ENCODE data around the gene NEBL. TPM values are rescaled to one million over a fixed set of nuclear protein-coding genes. Genes with fewer than 3 reads are reported as not detected.

Gene NEBL
- total RNA-seq, 1 donor from 2014 or later: 18.7 TPM

DNA sequence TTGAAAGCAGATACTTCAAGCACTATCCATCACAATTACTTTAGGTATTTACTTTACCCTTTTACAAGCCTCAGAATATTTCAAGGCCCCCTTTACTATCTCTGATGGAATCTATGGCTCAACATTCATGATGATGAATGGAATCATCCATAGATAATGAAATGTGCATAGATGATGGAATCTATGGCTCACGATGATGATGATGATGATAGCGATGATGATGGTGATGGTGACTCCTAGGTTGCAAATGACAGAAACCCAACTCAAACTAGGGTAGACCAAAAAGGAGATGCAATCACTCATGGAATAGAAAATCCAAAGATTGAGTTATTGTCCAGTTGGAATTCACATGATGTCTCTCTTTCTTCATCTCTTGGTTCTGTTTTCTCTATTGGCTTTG lies 55.7 kb downstream of the NEBL start:
- H3K27me3 ChIP-seq (ENCODE audit: control insufficient read depth, insufficient read depth, low read length): no peaks in the 10 kb centered on the region
- no peak for FAIRE-seq
- TF ChIP-seq, protein P1, sequence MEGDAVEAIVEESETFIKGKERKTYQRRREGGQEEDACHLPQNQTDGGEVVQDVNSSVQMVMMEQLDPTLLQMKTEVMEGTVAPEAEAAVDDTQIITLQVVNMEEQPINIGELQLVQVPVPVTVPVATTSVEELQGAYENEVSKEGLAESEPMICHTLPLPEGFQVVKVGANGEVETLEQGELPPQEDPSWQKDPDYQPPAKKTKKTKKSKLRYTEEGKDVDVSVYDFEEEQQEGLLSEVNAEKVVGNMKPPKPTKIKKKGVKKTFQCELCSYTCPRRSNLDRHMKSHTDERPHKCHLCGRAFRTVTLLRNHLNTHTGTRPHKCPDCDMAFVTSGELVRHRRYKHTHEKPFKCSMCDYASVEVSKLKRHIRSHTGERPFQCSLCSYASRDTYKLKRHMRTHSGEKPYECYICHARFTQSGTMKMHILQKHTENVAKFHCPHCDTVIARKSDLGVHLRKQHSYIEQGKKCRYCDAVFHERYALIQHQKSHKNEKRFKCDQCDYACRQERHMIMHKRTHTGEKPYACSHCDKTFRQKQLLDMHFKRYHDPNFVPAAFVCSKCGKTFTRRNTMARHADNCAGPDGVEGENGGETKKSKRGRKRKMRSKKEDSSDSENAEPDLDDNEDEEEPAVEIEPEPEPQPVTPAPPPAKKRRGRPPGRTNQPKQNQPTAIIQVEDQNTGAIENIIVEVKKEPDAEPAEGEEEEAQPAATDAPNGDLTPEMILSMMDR (IDR thresholded peaks at IDR 0.05; ENCODE audit: insufficient read depth, low read length, severe bottlenecking): no peak
- H3K4me3 ChIP-seq (ENCODE audit: low read depth, low read length): no peak overlapping the region
- DNase-seq (ENCODE audit: low read depth): no peak
- H3K36me3 ChIP-seq (ENCODE audit: control insufficient read depth, insufficient read depth, low read length): no peaks in the 10 kb centered on the region

DNA sequence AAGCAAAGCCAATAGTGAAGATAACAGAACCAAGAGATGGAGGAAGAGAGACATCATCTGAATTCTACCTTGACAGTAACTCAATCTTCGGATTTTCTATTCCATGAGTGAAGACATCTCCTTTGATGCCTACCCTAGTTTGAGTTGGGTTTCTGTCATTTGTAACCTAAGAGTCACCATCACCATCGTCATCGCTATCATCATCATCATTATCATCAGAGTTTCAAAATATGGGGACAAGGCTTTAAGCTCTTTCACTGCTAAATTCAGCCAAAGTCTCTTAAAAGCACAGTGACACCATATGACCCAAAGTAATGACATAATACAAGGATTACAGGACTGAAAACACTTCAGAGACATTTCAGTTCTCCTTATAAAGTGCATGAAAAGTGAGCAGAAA lies 57.2 kb downstream of the NEBL start:
- Histone ChIP-seq H3K4me3 (ENCODE audit: low read depth, low read length) (no peak overlapping the region), H3K36me3 (ENCODE audit: control insufficient read depth, insufficient read depth, low read length) (no peaks in the 10 kb centered on the region), H3K27me3 (ENCODE audit: control insufficient read depth, insufficient read depth, low read length) (no peaks in the 10 kb centered on the region)
- FAIRE-seq (no peak), DNase-seq (ENCODE audit: low read depth) (no peak)
- TF ChIP-seq, protein P1 (IDR thresholded peaks at IDR 0.05; ENCODE audit: insufficient read depth, low read length, severe bottlenecking): no peak

DNA sequence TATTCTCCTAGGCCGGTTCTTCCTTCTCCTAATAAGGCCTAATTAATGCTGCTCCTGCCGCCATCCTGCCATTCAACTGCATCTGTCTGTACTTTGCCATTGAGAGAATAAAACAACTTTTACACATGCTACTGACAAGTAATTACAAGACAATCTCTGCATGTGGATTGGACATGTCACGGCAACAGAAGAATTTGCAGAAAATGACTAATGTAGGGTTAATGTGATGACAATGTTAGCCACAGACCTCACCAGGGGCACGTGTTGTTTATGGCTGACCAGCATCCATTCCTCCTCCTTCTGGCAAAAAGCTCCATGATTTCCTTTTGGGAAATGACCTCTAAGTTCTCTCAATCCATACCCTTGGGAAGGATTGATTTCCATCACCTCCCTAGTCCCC lies 58.0 kb downstream of the NEBL start:
- no peak overlapping the region for H3K4me3 ChIP-seq (ENCODE audit: low read depth, low read length)
- DNase-seq (ENCODE audit: low read depth): peak; percentile 94
- no peaks in the 10 kb centered on the region for H3K27me3 ChIP-seq (ENCODE audit: control insufficient read depth, insufficient read depth, low read length)
- TF ChIP-seq, protein P1 (IDR thresholded peaks at IDR 0.05; ENCODE audit: insufficient read depth, low read length, severe bottlenecking): no peak
- no peaks in the 10 kb centered on the region for H3K36me3 ChIP-seq (ENCODE audit: control insufficient read depth, insufficient read depth, low read length)
- no peak for FAIRE-seq

DNA sequence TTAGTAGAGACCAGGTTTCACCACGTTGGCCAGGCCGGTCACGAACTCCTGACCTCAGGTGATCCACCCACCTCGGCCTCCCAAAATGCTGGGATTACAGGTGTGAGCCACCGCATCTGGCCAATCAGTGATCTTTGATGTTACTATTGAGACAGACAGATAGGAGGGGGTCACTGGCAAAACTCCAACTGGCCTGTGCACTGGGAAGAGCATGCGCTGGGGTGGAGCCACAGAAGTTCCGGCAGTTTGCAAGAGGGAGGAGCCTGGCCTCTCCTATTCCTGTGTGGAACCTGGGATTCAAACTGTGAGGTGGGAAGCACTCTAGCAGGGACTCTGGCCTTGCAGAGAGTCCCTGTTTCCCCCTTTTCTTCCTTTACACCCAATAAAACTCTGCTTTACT lies 60.7 kb downstream of the NEBL start:
- DNase-seq (ENCODE audit: low read depth) (no peak), FAIRE-seq (no peak)
- Histone ChIP-seq H3K36me3 (ENCODE audit: control insufficient read depth, insufficient read depth, low read length) (no peaks in the 10 kb centered on the region), H3K27me3 (ENCODE audit: control insufficient read depth, insufficient read depth, low read length) (no peaks in the 10 kb centered on the region), H3K4me3 (ENCODE audit: low read depth, low read length) (no peak overlapping the region)
- TF ChIP-seq, protein P1 (IDR thresholded peaks at IDR 0.05; ENCODE audit: insufficient read depth, low read length, severe bottlenecking): no peak

DNA sequence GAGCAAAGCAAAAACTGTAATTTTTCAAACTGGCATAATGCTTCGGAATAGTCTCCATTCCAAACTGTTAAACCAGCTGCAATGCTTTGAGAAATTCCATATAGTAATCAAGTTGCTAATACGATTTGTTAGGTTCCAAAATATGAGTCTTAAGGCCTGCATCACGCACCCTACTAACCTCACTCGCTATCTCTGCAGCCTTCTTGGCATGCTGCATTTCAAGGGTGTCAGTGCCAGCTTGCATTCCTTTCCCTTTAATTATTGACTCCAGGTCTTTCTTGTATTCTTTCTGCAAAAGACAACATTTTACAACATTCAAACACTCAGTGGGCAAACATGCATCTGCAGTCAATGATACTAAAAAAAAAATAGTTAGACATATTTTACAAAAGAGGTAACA lies 61.8 kb downstream of the NEBL start:
- Histone ChIP-seq H3K27me3 (ENCODE audit: control insufficient read depth, insufficient read depth, low read length) (no peaks in the 10 kb centered on the region), H3K4me3 (ENCODE audit: low read depth, low read length) (no peak overlapping the region), H3K36me3 (ENCODE audit: control insufficient read depth, insufficient read depth, low read length) (no peaks in the 10 kb centered on the region)
- TF ChIP-seq, protein P1 (IDR thresholded peaks at IDR 0.05; ENCODE audit: insufficient read depth, low read length, severe bottlenecking): no peak
- DNase-seq (ENCODE audit: low read depth) (no peak), FAIRE-seq (no peak)

DNA sequence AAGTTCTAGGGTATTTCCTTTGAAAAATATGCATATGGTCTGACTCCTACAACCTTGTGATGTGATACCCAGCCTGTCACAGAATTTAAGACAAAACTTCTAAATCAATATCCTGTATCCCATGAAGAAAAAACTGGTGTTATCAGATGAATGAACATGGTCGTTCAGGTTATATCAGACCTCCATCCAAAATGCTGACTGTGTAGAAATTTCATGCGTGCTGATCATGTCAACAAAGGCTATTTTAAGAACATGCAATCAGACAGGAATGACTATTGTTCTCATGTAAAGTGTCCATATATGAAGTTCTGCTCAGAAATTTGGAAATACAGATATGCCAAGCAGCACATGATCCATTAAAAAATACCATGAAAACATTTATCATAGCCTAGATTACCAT lies 62.3 kb downstream of the NEBL start:
- Histone ChIP-seq H3K36me3 (ENCODE audit: control insufficient read depth, insufficient read depth, low read length) (no peaks in the 10 kb centered on the region), H3K4me3 (ENCODE audit: low read depth, low read length) (no peak overlapping the region), H3K27me3 (ENCODE audit: control insufficient read depth, insufficient read depth, low read length) (no peaks in the 10 kb centered on the region)
- DNase-seq (ENCODE audit: low read depth) (no peak), FAIRE-seq (no peak)
- TF ChIP-seq, protein P1 (IDR thresholded peaks at IDR 0.05; ENCODE audit: insufficient read depth, low read length, severe bottlenecking): no peak

Data from bronchial epithelial cell (primary cell).